Lung microvascular endothelial cell (primary cell): ENCODE measurements around the gene AQP1. TPM values are rescaled to one million over a fixed set of nuclear protein-coding genes. Genes with fewer than 3 reads are reported as not detected.

Experiments used
- DNase-seq, 2 donors: peaks; one replicate each; pipeline versions ENCODE4 v3.0.0 to v3.0.0-alpha.2; 2010; ENCODE audit warnings: low read depth in 2 of 2
- total RNA-seq: library from RNA; depleted of rRNA; stranded (reverse); fragments of >200 nt; gene quantifications from 2 replicates; pipeline ENCODE4 v1.2.1, GENCODE V29; 2014

AQP1 gene
- total RNA-seq, 1 donor from 2014 or later: 1.4 TPM

DNA sequence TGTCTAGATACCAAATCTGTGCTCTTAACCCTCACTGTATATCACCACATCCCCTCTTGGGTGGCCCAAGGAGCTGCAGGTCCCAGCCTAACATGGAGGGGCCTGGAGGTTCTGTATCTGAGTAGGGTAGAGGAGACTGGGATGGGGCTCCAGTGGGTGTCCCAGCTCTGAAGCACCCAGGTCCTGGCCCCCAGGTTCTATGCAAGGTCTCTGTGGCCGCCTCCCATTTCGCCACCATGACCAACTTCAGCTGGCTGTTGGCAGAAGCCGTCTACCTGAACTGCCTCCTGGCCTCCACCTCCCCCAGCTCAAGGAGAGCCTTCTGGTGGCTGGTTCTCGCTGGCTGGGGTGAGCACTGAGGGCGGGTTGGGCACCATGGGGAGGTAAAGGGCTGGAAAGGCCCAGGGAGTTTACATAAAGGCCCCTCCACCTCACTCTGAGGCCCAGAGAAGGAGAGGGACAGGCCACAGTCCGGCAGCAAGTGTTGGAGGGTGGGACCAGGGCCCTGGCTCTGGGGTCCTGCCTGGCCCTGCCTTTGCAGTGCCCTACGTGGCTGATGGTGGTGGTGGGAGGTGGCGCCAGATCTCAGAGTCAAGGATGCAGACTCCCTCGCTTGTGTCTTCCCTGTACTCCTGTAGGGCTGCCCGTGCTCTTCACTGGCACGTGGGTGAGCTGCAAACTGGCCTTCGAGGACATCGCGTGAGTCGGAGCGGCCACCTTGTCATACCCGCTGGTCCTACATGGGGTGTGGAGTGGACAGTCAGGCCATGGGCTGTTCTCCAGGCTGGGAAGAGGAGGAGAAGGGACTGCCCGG is 62.3 kb downstream of the AQP1 start:
- DNase-seq: no peak

DNA sequence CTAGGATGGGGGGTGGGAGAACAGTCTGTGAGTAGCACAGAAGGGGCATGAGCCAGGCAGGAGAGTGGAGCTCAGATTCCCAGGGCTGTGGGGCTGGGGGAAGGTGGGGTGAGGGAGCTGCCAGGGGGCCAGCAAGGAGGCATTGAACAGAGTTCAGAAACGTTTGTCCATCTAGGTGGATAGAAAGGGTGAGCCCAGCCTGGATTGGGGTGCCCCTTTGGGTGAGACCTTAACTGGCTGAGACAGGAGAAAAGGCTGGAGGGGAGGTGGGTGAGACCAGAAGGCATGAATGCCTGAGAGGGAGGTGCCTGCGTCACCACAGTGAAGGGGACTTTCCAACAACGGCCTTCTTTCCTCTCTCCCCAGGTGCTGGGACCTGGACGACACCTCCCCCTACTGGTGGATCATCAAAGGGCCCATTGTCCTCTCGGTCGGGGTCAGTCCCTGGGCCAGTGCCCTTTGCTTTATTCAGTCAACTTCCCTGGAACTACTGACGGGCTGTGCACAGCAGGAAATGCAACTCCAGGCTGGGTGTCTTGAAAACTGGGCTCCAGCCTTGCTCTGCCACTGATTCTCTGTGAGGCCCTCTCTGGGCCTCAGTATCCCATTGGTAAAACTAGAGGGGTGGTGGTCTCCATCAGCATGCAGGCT is 63.1 kb downstream of the AQP1 start:
- peak; percentile 69 to 76 for DNase-seq

Other genes with a start within 250 kb of the AQP1 start
- not detected in 2 replicates for gene CRHR2, start 229.4 kb upstream of the AQP1 start, total RNA-seq
- under 0.01 TPM in 1 of 2 replicates, not detected in the other for gene INMT, start 159.7 kb upstream of the AQP1 start, total RNA-seq
- 0.40 and 0.65 TPM in 2 replicates for gene MINDY4, start 140.4 kb upstream of the AQP1 start, total RNA-seq
- gene GHRHR, start 52.1 kb downstream of the AQP1 start, total RNA-seq: not detected in 2 replicates
- under 0.01 TPM in 1 of 2 replicates, not detected in the other for gene ADCYAP1R1, start 140.5 kb downstream of the AQP1 start, total RNA-seq